Measurements from ENCODE around the gene GSTM3.

DNA sequence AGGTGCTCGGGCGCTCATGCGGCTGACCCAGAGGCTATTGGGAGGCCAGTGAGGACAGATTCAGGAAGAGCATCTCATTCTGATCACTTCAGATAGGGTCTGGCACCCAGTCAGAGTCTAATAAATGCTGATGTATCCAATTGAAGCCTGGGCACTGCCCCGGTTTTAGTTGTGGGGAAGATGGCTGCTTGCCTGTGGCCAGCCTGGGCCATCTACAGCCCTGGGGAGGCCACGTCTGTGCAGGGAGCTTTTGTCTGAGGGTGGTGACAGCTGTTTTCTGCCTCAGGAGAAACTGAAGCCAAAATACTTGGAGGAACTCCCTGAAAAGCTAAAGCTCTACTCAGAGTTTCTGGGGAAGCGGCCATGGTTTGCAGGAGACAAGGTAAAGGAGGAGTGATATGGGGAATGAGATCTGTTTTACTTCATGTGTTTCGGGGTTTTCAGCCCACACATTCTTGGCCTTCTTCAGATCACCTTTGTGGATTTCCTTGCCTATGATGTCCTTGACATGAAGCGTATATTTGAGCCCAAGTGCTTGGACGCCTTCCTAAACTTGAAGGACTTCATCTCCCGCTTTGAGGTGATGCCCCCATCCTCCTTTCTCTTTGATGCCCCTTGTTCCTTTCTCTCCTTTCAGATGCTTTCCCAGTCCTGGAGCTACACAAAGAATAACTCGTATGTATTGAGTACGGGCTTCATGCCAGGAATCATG is 26.0 kb downstream of the GSTM3 start:
- no peak for TF ChIP-seq CTCF (conservative IDR thresholded peaks at IDR 0.05; ENCODE audit: low read length)
- no peak for TF ChIP-seq EZH2phosphoT487 (IDR thresholded peaks at IDR 0.05; ENCODE audit: borderline replicate concordance, low read depth, low read length)

Measured in OCI-LY7 (cell line).